Hematopoietic multipotent progenitor cell (in vitro differentiated cells): ENCODE results near the gene SH3BGRL2. TPM values are rescaled to one million over a fixed set of nuclear protein-coding genes. Genes with fewer than 3 reads are reported as not detected.
"Not testable (repeated sequence)": the region's sequence is repeated elsewhere in the genome, so short reads cannot be mapped to it uniquely, and the experiment has no call there.

Experiments used
- DNase-seq, 3 donors: peaks; one replicate each; pipeline ENCODE4 v3.0.0-alpha.2; 2011 to 2015; ENCODE audit warnings: low read depth in 2 of 3, low spot score in 2 of 3
- total RNA-seq: library from RNA; depleted of rRNA; stranded (reverse); fragments of >200 nt; gene quantifications from one replicate; pipeline ENCODE4 v1.2.3, GENCODE V29; 2012

SH3BGRL2 gene
- total RNA-seq, 1 donor: 4.6 TPM

GRCh38 chr6:79733388-79733787 is 102.3 kb downstream of the SH3BGRL2 start:
- no peak for DNase-seq

GRCh38 chr6:79734374-79734773 is 103.2 kb downstream of the SH3BGRL2 start:
- no peak for DNase-seq

- DNase-seq: no peak
Observed at GRCh38 chr6:79735183-79735582, 104.1 kb downstream of the SH3BGRL2 start.

GRCh38 chr6:79737172-79737571 is 106.0 kb downstream of the SH3BGRL2 start:
- no peak for DNase-seq

- no peak for DNase-seq
Observed at GRCh38 chr6:79742030-79742429, 110.9 kb downstream of the SH3BGRL2 start.

- DNase-seq: not testable (repeated sequence)
Observed at GRCh38 chr6:79745282-79745681, 114.2 kb downstream of the SH3BGRL2 start.

- DNase-seq: not testable (repeated sequence)
Observed at GRCh38 chr6:79746325-79746724, 115.2 kb downstream of the SH3BGRL2 start.

GRCh38 chr6:79750806-79751205 is 119.7 kb downstream of the SH3BGRL2 start:
- DNase-seq: no peak

Other genes with a start within 250 kb of the SH3BGRL2 start
- gene LCA5, start 93.9 kb upstream of the SH3BGRL2 start, total RNA-seq: 0.81 TPM